ENCODE data around the gene SCN2B.

DNA sequence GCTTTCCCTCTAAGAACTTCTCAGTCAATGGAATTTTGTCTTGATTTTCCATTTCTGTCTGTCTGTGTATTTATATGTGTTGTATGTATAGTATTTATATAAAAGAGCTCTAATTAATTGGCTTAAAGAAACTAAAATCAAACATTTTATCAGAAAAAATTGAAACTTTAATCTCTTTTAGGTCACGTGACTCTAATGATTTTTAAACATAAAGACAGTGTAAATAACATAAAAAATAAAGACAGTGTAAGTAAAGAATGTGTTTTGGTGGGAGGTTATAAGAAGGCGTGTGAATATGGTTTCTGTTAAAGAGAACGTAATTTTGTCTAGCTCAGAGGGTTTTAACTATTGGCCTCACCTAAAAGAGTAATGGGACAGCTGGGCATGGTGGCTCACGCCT is 46.0 kb upstream of the SCN2B start:
- TF ChIP-seq POLR2A (IDR thresholded peaks at IDR 0.05): no peak
- TF ChIP-seq, protein P1, sequence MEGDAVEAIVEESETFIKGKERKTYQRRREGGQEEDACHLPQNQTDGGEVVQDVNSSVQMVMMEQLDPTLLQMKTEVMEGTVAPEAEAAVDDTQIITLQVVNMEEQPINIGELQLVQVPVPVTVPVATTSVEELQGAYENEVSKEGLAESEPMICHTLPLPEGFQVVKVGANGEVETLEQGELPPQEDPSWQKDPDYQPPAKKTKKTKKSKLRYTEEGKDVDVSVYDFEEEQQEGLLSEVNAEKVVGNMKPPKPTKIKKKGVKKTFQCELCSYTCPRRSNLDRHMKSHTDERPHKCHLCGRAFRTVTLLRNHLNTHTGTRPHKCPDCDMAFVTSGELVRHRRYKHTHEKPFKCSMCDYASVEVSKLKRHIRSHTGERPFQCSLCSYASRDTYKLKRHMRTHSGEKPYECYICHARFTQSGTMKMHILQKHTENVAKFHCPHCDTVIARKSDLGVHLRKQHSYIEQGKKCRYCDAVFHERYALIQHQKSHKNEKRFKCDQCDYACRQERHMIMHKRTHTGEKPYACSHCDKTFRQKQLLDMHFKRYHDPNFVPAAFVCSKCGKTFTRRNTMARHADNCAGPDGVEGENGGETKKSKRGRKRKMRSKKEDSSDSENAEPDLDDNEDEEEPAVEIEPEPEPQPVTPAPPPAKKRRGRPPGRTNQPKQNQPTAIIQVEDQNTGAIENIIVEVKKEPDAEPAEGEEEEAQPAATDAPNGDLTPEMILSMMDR (IDR thresholded peaks at IDR 0.05): no peak

All from uterus (tissue), 2 donors.